HUES6 (cell line): Measurements from ENCODE around the gene PRSS12.

Source experiments
- H3K27ac ChIP-seq: 2 replicates; pipeline ENCODE4 v1.7.0; 2013; ENCODE audit warnings: low read depth, mild to moderate bottlenecking, low read length, inconsistent platforms
- H3K27me3 ChIP-seq: 2 replicates; pipeline ENCODE4 v1.6.1; 2013; ENCODE audit warnings: low read length; ENCODE audit not compliant: control insufficient read depth, insufficient read depth
- H3K36me3 ChIP-seq: 2 replicates; pipeline ENCODE4 v1.6.1; 2013; ENCODE audit warnings: low read length; ENCODE audit not compliant: control insufficient read depth, insufficient read depth
- H3K4me1 ChIP-seq: 2 replicates; pipeline ENCODE4 v1.6.1; 2013; ENCODE audit warnings: low read length; ENCODE audit not compliant: control insufficient read depth, insufficient read depth
- H3K4me3 ChIP-seq: 2 replicates; pipeline ENCODE4 v1.5.1; 2013; ENCODE audit warnings: low read depth, low read length
- H3K9ac ChIP-seq: one replicate; pipeline ENCODE4 v1.6.1; 2013; ENCODE audit warnings: mild to moderate bottlenecking, low read length
- H3K9me3 ChIP-seq: 2 replicates; pipeline ENCODE4 v1.6.1; 2013; ENCODE audit warnings: low read depth, low read length; ENCODE audit not compliant: control insufficient read depth, insufficient read depth

Gene PRSS12

DNA sequence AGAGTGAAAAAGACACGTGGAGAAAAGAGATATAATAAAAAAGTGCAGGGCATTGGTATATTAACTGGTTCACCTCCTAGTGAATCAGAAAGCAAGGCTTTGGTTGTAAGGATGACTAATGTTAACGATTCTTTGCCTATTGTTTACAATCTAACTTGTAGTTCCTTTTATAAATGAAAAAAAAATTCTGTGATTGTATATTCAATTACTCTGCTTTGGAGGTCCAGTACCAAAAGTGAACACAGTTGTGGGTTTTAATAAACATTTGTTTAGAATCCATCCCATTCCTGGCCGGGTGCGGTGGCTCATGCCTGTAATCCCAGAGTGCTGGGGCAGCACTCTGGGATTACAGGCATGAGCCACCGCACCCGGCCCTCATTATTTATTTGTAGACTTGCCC lies 36.9 kb upstream of the PRSS12 start:
- H3K4me3 ChIP-seq: no peak overlapping the region
- no peak overlapping the region for H3K9ac ChIP-seq
- H3K9me3 ChIP-seq: peaks cover 11% of the 10 kb centered on the region; the same call in 1 of the 2 replicates
- no peaks in the 10 kb centered on the region for H3K36me3 ChIP-seq
- H3K27ac ChIP-seq: no peak overlapping the region
- no peaks in the 10 kb centered on the region for H3K27me3 ChIP-seq
- no peaks in the 10 kb centered on the region for H3K4me1 ChIP-seq

DNA sequence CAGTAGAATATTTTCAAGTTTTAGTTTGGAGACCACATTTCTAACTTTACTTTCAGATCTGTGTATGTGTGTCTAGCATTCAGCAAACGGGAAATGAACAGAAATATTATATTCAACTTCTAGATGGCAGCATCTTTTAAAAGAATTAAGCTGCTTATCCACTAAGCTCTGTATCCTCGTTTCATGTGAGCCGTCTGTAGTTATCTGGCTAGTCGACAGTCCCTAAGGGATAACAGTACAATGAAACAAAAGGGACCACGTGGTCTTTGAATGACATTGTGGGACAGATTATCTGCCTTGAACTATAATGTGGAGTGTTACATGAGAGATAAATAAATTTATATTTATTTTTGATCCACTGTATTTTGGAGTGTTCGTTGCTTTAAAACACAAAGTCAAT lies 35.8 kb upstream of the PRSS12 start:
- H3K4me1 ChIP-seq: no peaks in the 10 kb centered on the region
- H3K36me3 ChIP-seq: no peaks in the 10 kb centered on the region
- no peak overlapping the region for H3K27ac ChIP-seq
- no peaks in the 10 kb centered on the region for H3K27me3 ChIP-seq
- no peak overlapping the region for H3K9ac ChIP-seq
- peaks cover 11% of the 10 kb centered on the region; the same call in 1 of the 2 replicates for H3K9me3 ChIP-seq
- H3K4me3 ChIP-seq: no peak overlapping the region

- no peaks in the 10 kb centered on the region for H3K27me3 ChIP-seq
- H3K4me1 ChIP-seq: no peaks in the 10 kb centered on the region
- H3K9me3 ChIP-seq: no peaks in the 10 kb centered on the region
- no peak overlapping the region for H3K9ac ChIP-seq
- H3K27ac ChIP-seq: no peak overlapping the region
- no peaks in the 10 kb centered on the region for H3K36me3 ChIP-seq
- no peak overlapping the region for H3K4me3 ChIP-seq
Measured at GRCh38 chr4:118381902-118382301, 29.1 kb upstream of the PRSS12 start.

- no peak overlapping the region for H3K4me3 ChIP-seq
- no peaks in the 10 kb centered on the region for H3K27me3 ChIP-seq
- H3K36me3 ChIP-seq: no peaks in the 10 kb centered on the region
- H3K9ac ChIP-seq: no peak overlapping the region
- no peak overlapping the region for H3K27ac ChIP-seq
- H3K4me1 ChIP-seq: no peaks in the 10 kb centered on the region
- H3K9me3 ChIP-seq: no peaks in the 10 kb centered on the region
Measured at GRCh38 chr4:118373614-118374255, 20.9 kb upstream of the PRSS12 start.

DNA sequence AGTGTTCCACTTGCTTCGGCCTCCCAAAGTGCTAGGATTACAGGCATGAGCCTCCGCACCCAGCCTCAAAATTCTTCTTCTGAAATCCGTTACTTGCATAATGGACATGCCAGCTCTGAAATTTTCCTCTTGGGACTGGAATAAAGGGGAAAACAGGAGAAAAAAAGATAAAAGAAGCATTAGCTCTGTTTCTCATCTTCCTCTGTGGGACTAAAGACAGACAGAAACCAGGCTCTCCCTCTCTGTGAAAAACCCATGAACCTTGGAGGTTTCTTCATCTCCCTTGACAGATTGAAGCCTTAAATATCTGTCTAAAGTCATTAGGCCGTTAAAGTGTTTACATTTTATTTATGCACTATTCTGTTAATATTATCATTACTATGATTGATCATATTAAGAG lies 19.4 kb upstream of the PRSS12 start:
- H3K36me3 ChIP-seq: no peaks in the 10 kb centered on the region
- H3K27me3 ChIP-seq: no peaks in the 10 kb centered on the region
- H3K9ac ChIP-seq: no peak overlapping the region
- no peaks in the 10 kb centered on the region for H3K9me3 ChIP-seq
- H3K4me1 ChIP-seq: no peaks in the 10 kb centered on the region
- no peak overlapping the region for H3K4me3 ChIP-seq
- H3K27ac ChIP-seq: no peak overlapping the region

- Histone ChIP-seq H3K27ac (no peak overlapping the region), H3K4me3 (no peak overlapping the region), H3K9ac (no peak overlapping the region), H3K4me1 (no peaks in the 10 kb centered on the region), H3K9me3 (no peaks in the 10 kb centered on the region), H3K36me3 (no peaks in the 10 kb centered on the region), H3K27me3 (no peaks in the 10 kb centered on the region)
Measured at GRCh38 chr4:118369231-118369630, 16.4 kb upstream of the PRSS12 start.

DNA sequence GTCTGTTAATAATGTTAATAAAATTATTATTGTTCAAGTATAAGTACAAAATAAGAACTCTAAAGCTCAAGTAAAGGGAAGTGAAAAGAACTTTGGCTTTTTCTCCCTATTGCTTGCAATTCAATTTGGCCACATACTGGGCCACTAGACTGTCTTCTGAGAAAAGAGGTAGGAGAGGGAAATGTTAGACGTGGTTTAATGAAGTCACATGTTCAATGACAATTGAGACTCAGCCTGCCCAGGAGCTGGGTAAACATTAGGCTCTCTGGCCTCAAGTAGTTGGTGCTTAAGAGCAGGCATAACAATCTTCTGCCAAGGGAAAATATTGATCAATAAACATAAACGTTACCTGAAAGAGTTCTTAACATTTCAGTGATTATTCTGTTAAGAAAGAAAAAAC lies 15.1 kb upstream of the PRSS12 start:
- H3K9me3 ChIP-seq: no peaks in the 10 kb centered on the region
- H3K27ac ChIP-seq: no peak overlapping the region
- H3K36me3 ChIP-seq: no peaks in the 10 kb centered on the region
- no peak overlapping the region for H3K4me3 ChIP-seq
- no peak overlapping the region for H3K9ac ChIP-seq
- H3K4me1 ChIP-seq: peaks cover 3% of the 10 kb centered on the region; the same call in 1 of the 2 replicates
- no peaks in the 10 kb centered on the region for H3K27me3 ChIP-seq

DNA sequence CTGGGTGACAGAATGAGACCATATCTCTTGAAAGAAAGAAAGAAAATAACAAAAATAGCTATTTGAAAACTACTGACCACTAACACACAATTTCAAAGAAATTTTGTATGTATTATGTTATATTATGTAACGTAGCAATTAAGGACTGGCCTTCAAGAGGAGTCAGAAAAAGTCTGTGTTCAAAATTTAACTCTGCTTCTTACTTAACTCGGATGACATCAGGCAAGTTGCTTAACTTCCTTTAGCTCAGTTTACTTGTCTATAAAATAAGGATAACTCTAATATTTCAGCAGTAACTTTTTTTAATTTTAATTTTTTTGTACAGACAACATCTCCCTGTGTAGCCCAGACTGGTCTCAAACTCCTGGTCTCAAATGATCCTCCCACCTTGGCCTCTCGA lies 14.6 kb upstream of the PRSS12 start:
- no peaks in the 10 kb centered on the region for H3K27me3 ChIP-seq
- H3K27ac ChIP-seq: no peak overlapping the region
- H3K36me3 ChIP-seq: no peaks in the 10 kb centered on the region
- H3K4me3 ChIP-seq: no peak overlapping the region
- no peak overlapping the region for H3K9ac ChIP-seq
- no peaks in the 10 kb centered on the region for H3K9me3 ChIP-seq
- peaks cover 7% of the 10 kb centered on the region; the same call in 1 of the 2 replicates for H3K4me1 ChIP-seq

DNA sequence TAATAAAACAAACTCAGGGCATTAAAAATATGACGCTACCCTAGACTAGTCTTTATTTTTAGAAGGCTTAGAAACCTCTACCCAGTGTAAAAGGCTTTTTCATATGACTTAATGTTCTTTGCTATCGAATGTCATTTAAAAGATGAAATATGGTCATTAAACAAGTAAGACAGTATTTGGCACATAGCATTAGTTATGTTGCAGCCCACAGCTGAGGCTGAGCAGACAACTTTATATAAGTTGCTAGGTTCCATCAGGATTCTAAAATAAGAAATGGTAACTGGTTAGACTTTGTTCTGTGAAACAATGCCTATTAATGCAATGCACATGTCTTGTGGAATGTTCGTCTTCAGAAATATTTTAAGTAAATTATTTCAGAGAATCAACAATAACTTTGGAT lies 10.4 kb upstream of the PRSS12 start:
- Histone ChIP-seq H3K4me3 (no peak overlapping the region), H3K9ac (no peak overlapping the region), H3K9me3 (no peaks in the 10 kb centered on the region)

DNA sequence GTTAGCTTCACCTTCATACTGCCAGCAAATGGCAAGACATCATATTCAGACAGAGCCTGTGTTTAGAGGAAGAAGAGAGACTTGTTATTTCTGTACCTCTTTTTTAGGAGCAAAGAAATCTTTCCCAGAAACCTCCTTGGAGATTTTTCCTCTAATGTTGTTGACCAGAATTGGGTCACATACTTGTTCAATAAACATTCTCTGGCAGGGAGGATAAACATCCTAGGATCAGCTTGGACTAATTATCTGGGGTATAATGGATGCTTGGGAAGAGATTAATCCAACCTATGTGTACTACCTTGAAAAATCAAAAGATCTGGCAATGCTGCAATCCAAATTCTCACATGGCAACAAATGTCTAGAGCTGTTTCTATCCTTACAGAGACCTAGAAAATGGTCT lies 8.4 kb upstream of the PRSS12 start:
- Histone ChIP-seq H3K9me3 (no peaks in the 10 kb centered on the region), H3K27ac (no peak overlapping the region), H3K36me3 (no peaks in the 10 kb centered on the region), H3K9ac (no peak overlapping the region), H3K4me3 (no peak overlapping the region), H3K4me1 (peaks cover 14% of the 10 kb centered on the region; the same call in 1 of the 2 replicates), H3K27me3 (no peaks in the 10 kb centered on the region)

More for the DNA sequence above, 10.4 kb upstream of the PRSS12 start:
- Histone ChIP-seq H3K27ac (no peak overlapping the region), H3K4me1 (peaks cover 10% of the 10 kb centered on the region; the same call in 1 of the 2 replicates), H3K27me3 (no peaks in the 10 kb centered on the region), H3K36me3 (no peaks in the 10 kb centered on the region)

- H3K9ac ChIP-seq: no peak overlapping the region
- no peak overlapping the region for H3K4me3 ChIP-seq
- H3K27me3 ChIP-seq: no peaks in the 10 kb centered on the region
- H3K36me3 ChIP-seq: no peaks in the 10 kb centered on the region
- H3K27ac ChIP-seq: no peak overlapping the region
- H3K4me1 ChIP-seq: peaks cover 14% of the 10 kb centered on the region; the same call in 1 of the 2 replicates
- H3K9me3 ChIP-seq: no peaks in the 10 kb centered on the region
Measured at GRCh38 chr4:118360106-118360505, 7.3 kb upstream of the PRSS12 start.
